HG03460 (cell line): Measurements from ENCODE around the gene SV2C.

ENCODE experiments used
- ATAC-seq: cut with Tn5 transposase; IDR thresholded peaks from one replicate; pipeline ENCODE4 v1.9.1; 2021; ENCODE audit not compliant: unreplicated experiment

The SV2C gene

DNA sequence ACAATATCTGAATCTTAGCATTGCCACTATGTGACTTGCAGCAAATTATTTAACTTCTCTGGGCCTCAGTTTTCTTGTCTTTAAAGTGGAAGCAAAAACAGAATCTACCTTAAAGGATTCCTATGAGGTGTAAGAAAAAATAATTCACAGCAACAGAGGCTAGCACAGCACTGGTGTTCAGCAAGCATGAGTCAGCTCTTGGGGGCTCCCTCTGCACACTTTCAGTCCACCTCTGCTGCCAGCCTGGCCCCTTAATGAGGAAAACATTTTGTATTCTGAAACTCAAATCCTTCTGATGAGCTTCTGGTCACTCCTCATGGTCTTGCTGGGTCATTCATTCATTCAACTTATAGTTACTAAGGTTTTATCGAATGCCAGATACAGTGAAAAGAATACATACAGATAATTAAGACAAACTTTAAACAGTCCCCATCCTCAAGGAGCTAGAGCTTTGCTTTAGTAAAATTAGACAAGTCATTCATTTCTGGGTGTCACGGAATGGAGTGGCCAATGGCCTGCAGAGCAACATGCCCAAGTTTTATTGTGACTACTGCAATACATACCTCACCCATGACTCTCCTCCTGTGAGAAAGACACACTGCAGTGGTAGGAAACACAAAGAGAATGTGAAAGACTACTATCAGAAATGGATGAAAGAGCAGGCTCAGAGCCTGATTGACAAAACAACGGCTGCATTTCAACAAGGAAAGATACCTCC is 293.1 kb downstream of the SV2C start:
- no peak for ATAC-seq

DNA sequence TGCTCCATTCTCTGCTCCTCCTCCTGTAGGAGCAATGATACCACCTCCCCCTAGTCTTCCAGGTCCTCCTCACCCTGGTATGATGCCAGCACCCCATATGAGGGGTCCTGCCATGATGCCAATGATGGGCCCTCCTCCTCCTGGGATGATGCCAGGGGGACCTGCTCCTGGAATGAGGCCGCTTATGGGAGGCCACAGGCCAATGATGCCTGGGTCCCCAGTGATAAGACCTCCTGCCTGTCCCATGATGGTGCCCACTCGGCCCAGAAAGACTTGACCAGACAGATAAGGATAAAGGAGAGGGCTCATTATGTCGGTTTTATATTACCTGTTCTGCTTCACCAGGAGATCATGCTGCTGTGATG is 293.7 kb downstream of the SV2C start:
- no peak for ATAC-seq

DNA sequence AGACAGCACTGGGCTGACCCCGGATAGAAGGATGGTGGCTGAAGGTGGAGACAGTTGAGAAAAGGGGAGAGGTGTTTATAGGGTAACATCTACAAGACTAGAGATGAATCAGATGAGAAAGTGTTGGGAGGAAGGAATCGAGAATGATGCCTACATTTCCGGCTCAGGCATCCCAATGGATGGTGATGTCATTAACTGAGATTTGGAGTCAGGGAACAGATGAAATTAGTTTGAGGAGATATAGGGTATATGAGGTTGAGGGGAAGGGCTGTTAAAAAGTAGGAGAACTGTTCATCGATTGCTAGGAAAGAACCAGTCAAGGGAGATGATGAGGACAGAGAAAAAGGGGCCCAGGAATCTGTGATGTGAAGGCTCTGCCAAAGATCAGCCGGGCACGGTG is 295.2 kb downstream of the SV2C start:
- ATAC-seq: no peak

DNA sequence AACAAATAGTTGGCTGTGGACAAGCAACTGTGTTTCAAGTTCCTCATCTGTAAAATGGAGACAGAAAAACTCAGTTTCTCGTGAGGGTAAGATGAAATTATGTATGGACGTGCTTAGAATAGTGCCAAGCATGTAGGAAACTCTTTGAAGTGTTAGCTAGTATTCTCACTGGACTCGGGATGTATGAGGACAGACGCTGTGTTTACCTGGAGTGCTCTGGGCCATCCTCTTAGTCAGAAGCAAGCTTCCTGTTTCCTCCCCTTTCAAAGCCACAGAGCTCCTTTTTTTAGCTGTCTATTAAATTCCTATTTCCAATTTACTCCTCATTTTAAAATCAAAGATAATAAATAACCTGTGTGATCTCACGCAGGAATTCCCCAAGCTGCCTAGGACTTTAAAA is 296.1 kb downstream of the SV2C start:
- no peak for ATAC-seq

DNA sequence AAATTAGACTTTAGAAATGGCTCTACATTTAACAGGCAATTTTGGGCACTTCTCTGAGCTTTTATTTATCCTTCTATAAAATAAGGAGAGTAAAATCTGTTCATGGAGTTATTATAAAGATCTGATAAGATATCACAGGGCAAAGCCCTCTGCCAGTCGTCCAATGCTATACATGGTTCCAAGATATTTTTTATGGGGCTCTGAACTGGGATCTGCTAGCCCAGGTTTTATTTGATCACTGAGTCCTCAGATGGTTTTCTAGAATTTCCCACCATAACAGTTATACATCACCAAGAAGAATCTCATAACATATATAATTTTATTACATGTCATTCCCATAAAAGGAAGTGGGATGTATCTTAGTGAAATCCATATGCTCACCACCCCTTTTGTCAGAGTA is 296.7 kb downstream of the SV2C start:
- ATAC-seq: no peak

- no peak for ATAC-seq
These were observed 297.3 kb downstream of the SV2C start for GRCh38 chr5:76380346-76381066.

DNA sequence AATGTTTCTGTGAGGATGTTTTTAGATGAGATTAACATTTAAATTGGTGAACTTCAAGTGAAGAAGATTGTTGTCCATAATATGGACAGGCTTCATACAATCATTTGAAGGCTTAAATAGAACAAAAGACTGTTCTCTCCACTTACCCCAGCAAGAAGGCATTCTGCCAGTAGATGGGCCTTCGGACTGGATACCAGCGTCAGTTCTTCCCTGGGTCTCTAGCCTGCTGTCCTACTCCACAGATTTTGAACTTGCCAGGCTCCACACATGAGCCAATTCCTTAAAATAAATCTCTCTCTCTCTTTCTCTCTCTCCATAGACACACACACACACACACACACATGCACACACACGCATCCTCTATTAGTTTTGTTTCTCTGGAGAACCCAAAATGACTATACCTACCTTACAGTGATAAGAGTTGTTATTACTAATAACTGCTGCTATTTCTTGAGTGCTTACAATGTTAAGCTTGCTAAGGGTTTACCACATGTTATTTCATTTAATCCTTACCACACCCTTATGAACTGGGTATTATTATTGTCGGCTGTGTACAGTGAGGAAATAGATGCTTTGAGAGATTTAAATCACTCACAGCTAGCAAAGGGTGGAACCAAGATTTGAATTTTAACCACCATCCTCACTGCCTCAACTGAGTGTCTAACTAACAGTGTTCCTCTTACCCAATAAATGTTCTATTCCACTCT is 300.1 kb downstream of the SV2C start:
- ATAC-seq: no peak

DNA sequence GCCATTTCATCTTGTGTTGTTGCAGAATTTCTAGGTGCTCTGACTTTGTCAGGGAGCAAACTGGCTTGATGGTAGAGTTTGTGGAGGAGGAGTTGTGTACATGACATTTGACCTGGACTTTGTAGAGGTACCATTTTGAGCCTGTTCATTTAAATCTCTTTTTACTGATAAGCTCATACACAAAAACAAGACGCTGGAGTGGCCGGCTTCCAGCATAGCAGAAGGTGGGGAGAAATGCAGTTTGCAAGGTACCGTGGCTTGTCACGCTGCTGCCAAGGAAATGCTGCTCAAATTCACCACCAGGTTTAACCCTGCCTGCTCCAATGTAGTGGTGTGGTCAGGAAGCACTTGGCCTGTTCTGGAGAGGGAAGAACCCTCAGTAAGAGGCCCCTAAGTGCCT is 301.0 kb downstream of the SV2C start:
- ATAC-seq: no peak

GRCh38 chr5:76384705-76385104 is 301.5 kb downstream of the SV2C start:
- ATAC-seq: no peak

DNA sequence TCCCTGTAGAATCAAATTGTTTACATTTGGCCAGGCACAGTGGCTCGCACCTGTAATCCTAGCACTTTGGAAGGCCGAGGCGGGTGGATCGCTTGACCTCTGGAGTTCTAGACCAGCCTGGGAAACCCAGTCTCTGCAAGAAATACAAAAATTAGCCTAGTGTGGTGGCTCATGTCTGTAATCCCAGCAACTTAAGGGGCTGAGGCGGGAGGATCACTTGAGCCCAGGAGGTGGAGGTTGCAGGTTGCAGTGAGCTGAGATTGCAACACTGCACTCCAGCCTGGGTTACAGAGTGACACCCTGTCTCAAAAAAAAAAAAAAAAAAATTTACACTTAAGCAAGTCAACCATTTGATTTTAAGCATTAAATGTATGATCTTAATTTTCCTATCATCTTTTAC is 302.4 kb downstream of the SV2C start:
- ATAC-seq: no peak

DNA sequence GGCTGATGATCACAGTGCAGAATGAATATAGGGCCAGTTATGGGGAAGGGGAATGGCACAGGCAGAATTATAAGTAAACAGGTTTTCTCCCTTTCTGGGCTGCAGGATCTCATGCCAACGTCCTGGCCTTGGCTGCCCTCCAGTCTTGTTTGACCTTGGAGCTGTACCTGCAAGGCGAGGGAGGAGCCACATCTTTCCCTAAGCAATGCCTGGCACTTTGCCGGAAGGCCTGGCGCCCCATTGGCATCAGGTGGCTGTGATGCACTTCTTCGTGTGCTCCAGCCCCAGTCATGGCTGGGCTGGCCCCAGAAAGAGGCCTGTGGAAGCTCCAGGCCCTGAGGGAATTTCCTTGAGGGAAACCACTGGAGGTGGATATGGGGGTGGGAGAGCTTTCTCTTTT is 303.2 kb downstream of the SV2C start:
- no peak for ATAC-seq

- no peak for ATAC-seq
These were observed 305.1 kb downstream of the SV2C start for GRCh38 chr5:76388236-76388635.

DNA sequence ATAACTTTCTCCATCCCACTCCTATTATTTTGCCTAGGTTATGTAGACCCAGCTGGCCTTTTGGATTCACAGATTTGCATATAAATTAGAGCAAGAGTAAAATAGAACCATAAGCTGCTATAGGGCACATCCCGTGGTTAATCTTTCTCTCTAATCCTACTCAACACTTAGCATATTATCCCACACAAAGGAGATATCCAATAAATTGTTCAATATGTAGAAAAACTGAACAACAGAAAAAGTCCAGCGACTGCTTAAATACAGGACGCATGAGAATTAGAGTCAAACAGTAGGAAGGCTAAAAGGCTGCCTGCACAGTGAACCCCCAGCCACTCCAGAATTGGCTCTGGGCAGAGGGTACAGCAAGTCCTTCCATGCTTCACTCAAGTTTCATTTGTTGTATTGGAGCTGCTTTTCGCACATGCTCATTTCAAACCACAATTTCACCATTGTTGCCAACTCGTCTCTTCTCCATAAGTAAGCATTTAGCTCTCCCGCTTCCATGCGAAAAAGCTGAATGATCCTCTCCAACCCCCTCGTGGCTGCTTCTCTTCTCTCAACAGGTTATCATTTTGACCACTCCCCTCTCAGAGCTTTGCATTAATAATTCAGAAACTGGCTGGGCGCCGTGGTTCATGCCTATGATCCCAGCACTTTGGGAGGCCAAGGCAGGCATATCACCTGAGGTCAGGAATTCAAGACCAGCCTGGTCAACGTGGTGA is 305.8 kb downstream of the SV2C start:
- no peak for ATAC-seq

- ATAC-seq: no peak
These were observed 306.5 kb downstream of the SV2C start for GRCh38 chr5:76389513-76390154.

GRCh38 chr5:76391014-76391413 is 307.8 kb downstream of the SV2C start:
- no peak for ATAC-seq

GRCh38 chr5:76393035-76393680 is 310.0 kb downstream of the SV2C start:
- ATAC-seq: no peak

DNA sequence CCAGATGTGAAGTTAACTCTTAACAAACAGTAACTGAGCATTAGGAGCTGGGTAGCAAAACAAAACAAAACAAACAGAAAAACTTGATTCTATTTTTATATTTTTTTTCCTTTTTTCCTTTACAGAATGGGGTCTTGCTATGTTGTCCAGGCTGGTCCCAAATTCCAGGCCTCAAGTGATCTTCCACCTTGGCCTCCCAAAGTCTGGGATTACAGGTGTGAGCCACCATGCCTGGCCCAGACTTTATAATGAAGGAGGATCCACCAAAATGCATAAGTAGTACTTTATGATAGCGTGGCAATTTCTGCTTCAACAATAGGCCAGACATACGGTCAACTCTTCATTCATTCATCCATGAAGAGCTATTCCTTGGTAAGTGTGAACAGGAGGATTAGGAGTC is 314.0 kb downstream of the SV2C start:
- no peak for ATAC-seq

- ATAC-seq: no peak
These were observed 316.1 kb downstream of the SV2C start for GRCh38 chr5:76399268-76399667.

DNA sequence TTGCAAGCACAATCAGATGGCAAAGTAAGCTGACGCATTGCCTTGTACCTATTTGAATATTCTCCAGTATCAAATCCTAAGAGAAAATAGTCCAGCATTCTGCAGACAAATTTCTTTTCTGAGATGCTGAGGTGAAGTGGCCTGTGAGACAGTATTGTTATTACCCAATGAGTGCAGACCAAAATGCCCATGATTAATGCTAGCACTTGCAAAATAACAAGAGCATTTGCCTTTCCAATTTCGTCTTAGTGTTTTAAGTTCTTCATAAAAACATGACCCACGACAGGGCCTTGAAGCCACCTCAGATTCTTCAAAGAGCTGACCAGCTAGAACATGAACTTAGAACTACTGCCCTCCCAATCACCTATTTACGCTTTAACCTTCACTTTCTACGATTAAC is 317.3 kb downstream of the SV2C start:
- ATAC-seq: no peak

- ATAC-seq: no peak
These were observed 318.6 kb downstream of the SV2C start for GRCh38 chr5:76401801-76402250.
